ENCODE results near the gene GLI3. TPM values are rescaled to one million over a fixed set of nuclear protein-coding genes. Genes with fewer than 3 reads are reported as not detected.

The GLI3 gene
- total and polyA plus RNA-seq, 2 of the 8 experiments (the other 6 are each of a cell fraction or from before 2014, with no cell fraction given): 8.0 to 31.1 TPM

DNA sequence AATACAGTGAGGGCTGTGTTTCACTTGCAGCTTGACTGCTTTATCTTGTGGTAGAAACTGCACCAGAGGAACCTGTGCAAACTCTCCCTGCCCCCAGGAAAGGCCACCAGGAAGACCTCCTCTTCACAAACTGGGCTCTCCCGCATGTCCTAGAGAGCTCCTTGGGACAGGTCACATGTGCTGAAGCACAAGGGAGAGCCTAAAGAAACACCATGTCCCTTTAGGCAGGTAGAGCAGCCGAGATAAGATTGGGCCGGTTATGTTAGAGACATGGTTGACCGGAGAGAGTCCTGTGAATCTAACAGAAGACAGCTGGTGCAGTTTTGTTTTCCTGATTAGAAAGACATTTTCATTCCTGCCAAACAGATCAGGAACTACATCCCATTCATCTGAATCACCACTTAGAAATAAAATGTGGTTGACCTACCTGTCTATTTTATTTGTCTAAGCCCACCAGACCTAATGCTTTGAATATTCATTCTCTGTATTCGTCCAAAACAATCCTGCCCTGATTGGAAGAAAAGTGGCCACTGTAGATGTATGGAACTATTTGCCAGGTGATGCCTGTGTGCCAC is 224.1 kb downstream of the GLI3 start:
- Histone ChIP-seq H2AK5ac (ENCODE audit: low read depth, low read length) (no peak overlapping the region), H4K91ac (replicated peaks; ENCODE audit: insufficient read length, low read length) (no peak overlapping the region), H3K4me2 (ENCODE audit: insufficient read depth in 1 of 2, low read depth in 2 of 2, low read length in 2 of 2) (no peak overlapping the region), H3K36me3 (ENCODE audit: control insufficient read depth in 2 of 4, insufficient read depth in 4 of 4, low read length in 3 of 4) (peaks cover 0 to 3% (median 0%) of the 10 kb centered on the region in 4 experiments; a peak in 4 of 8 replicates), H2BK15ac (ENCODE audit: low read length) (no peak overlapping the region), H4K20me1 (replicated peaks in 1 of 2; ENCODE audit: control insufficient read depth in 1 of 2, insufficient read depth in 2 of 2, low read length in 2 of 2) (no peaks in the 10 kb centered on the region), H3K56ac (replicated peaks; ENCODE audit: insufficient read length, low read depth, low read length) (no peak overlapping the region), H3K23ac (ENCODE audit: insufficient read length) (no peak overlapping the region), H4K5ac (ENCODE audit: insufficient read length, low read depth, low read length) (no peak overlapping the region), H3K27ac (ENCODE audit: low read depth, low read length) (no peak overlapping the region), H3K79me2 (ENCODE audit: control insufficient read depth in 1 of 2, insufficient read depth in 2 of 2, low read length in 2 of 2) (no peaks in the 10 kb centered on the region), H2BK20ac (ENCODE audit: low read length) (no peak overlapping the region), H2BK120ac (replicated peaks; ENCODE audit: low read depth, low read length) (no peak overlapping the region), H3K9ac (replicated peaks in 1 of 4; ENCODE audit: extremely low read depth in 1 of 4, low read depth in 3 of 4, low read length in 3 of 4) (no peak overlapping the region), H3K79me1 (ENCODE audit: low read depth, low read length) (no peaks in the 10 kb centered on the region), H3K23me2 (ENCODE audit: low read depth, low read length) (no peaks in the 10 kb centered on the region), H3K14ac (ENCODE audit: insufficient read length) (no peak overlapping the region), H3K18ac (ENCODE audit: extremely low read depth, low read length) (no peak overlapping the region), H2AFZ (ENCODE audit: low read length) (no peak overlapping the region), H3K4me1 (replicated peaks in 1 of 4; ENCODE audit: control insufficient read depth in 3 of 4, insufficient read depth in 4 of 4, low read length in 3 of 4) (peaks cover 0 to 4% (median 0%) of the 10 kb centered on the region in 4 experiments; a peak in 1 of 7 replicates), H3K4ac (replicated peaks; ENCODE audit: insufficient read length, low read depth, low read length) (no peak overlapping the region), H3K4me3 (ENCODE audit: extremely low read depth in 1 of 4, insufficient read depth in 2 of 4, low read depth in 3 of 4, low read length in 4 of 4) (no peak overlapping the region), H4K8ac (ENCODE audit: extremely low read depth, insufficient read depth, low read length) (no peak overlapping the region), H3K9me3 (ENCODE audit: insufficient read depth in 2 of 2, low read depth in 1 of 2, low read length in 1 of 2) (peaks cover 0 to 3% of the 10 kb centered on the region in 2 experiments; a peak in 2 of 4 replicates), H2BK12ac (ENCODE audit: low read depth, low read length) (no peak overlapping the region), H2BK5ac (ENCODE audit: low read depth, low read length) (0 out of 2 replicates have a peak overlapping the region, but pooled peaks have one; percentile 14), H3K27me3 (replicated peaks in 1 of 4; ENCODE audit: control insufficient read depth in 3 of 4, extremely low read depth in 1 of 4, insufficient read depth in 3 of 4, low read length in 3 of 4) (no peaks in the 10 kb centered on the region)
- DNase-seq (ENCODE audit: low read depth in 1 of 2, low spot score in 2 of 2): no peak
- CTCF ChIA-PET (ENCODE audit: partially characterized antibody): interaction anchor here (0.7 to 3.9 kb wide), 7 partner anchors 12 to 212 kb away, joined by 3 to 45 read pairs (median 4); no protein-coding TSS in a partner anchor
- POLR2A ChIA-PET (ENCODE audit: partially characterized antibody): no interaction called here
- FAIRE-seq: no peak
- 93% methylated on average over 5 of the region's 5 CpGs; no CpG with 5 or more reads in 1 of the 2 experiments for WGBS, 2 experiments (ENCODE audit: extremely low coverage in 1 of 2, insufficient coverage in 1 of 2, insufficient read length in 1 of 2, insufficient replicate concordance in 2 of 2, low coverage in 1 of 2, low lambda C conversion rate in 2 of 2, missing lambda C conversion rate in 1 of 2)
- TF ChIP-seq CHD1 (IDR thresholded peaks at IDR 0.05; ENCODE audit: low read depth, low read length) (no peak), ATF2 (IDR thresholded peaks at IDR 0.05; ENCODE audit: low read length) (no peak), GABPA (IDR thresholded peaks at IDR 0.05; ENCODE audit: borderline replicate concordance, insufficient read depth, low read length) (no peak), NRF1 (IDR thresholded peaks at IDR 0.05; ENCODE audit: low read depth, low read length) (no peak), NANOG (IDR thresholded peaks at IDR 0.05; ENCODE audit: insufficient read depth, low read depth, low read length, poor library complexity, severe bottlenecking) (no peak), TAF1 (IDR thresholded peaks at IDR 0.05; ENCODE audit: low read depth, low read length) (no peak), KDM4A (IDR thresholded peaks at IDR 0.05; ENCODE audit: low read depth, low read length, severe bottlenecking) (no peak), EGR1 (IDR thresholded peaks at IDR 0.05; ENCODE audit: borderline replicate concordance, low read depth, low read length) (no peak), MAFK (IDR thresholded peaks at IDR 0.05; ENCODE audit: low read depth, low read length) (no peak)
